GM21447 (cell line): ENCODE measurements around the gene ANXA3.
A peak's percentile ranks its signal among the peaks of the same experiment; 100 is the strongest.
"Not testable (repeated sequence)": the region's sequence is repeated elsewhere in the genome, so short reads cannot be mapped to it uniquely, and the experiment has no call there.

ENCODE experiments used
- ATAC-seq: cut with Tn5 transposase; IDR thresholded peaks from one replicate; pipeline ENCODE4 v1.9.1; 2021; ENCODE audit not compliant: unreplicated experiment

The ANXA3 gene

DNA sequence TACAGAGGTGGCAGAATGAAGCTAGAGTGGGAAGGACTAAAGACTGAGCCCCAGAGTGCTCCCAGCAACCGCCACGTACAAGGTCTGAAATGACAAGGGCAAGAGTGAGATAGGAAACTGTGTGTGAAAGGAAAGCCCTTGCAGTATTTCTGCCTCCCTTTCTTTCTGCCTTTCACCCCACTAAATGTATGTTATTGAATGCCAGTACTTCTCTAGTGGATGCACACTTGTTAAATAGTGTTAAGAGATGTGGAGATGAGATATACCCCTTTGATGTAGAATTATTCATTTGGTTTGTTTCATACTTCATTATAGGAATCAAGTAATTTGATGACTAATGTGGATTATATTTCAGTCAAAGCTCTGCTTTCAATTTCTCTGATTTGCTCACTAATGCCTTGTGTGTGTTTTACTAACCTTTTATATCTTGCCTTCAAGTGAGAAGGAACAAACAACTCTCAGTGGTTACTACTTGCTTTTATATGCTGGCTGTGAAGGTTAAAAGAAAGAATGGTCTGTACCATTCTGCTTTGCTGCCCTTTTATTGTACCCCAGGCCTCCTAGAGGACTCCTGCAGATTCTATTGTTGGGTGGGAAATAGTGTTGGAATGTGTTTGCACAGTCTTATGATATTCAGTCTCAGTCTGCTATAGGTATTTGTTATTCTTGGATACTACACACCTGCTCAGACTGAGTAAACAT, 8.0 kb upstream of the ANXA3 start:
- ATAC-seq, result no peak

DNA sequence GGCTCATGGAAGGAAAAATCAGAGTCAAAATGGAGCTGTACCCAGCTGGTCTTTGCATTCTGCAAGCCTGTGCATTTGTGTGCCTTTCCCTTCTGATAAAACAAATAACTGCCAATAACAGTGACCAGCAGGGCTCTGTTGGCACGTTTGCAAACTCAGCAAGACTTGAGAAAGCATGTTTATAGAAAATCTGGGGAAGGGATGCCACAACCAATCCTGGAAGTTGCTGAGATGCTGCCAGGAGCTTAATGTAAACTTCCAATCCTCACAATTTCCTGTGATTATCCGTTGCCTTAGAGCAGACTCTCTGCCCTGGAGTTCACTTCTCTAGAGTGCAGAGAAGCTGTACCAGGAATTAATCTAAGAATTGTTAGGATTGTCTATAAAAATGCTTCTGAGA, 6.9 kb upstream of the ANXA3 start:
- no peak for ATAC-seq

DNA sequence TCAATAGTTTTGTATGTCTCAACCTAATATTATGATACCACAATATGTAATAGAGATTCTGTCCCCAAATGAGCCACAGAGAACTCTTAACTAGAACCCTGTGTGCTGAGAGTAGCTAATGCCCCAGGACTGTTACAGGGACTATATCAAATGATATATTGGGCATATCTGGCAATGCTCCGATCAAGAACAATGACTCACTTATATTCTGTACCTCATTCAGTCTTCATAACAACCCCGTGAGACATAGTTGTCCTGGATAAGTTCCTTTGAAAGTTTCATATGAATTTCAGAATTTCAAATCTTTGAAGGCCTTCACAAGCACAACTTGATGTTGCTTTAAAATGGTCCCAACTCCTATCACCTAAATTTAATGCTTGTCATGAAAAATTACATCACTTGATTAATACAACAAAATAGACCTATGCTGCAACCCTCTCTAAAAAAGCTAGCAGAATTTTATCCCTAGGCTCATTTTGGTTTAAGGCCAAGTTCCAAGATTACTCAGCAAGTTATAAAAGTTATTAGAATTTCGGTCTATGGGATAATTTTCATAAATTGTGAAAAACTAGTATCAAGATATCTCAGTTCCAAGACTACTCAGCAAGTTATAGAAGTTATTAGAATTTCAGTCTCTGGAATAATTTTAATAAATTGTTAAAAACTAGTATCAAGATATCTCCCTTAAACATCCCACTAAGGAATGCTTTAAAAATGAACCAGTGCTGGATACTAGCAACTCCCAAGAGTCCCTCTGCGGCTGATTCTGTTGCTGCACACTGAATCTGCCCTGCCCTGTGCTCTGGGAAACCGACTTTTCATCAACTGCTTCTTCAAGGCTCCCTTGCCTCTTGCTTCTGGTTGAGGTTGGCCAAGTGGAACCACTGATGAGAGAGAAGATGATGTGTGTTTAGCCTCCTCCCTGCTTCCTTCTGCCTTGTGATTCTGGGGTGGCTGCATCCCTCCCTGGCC, 6.0 kb upstream of the ANXA3 start:
- ATAC-seq, result no peak

DNA sequence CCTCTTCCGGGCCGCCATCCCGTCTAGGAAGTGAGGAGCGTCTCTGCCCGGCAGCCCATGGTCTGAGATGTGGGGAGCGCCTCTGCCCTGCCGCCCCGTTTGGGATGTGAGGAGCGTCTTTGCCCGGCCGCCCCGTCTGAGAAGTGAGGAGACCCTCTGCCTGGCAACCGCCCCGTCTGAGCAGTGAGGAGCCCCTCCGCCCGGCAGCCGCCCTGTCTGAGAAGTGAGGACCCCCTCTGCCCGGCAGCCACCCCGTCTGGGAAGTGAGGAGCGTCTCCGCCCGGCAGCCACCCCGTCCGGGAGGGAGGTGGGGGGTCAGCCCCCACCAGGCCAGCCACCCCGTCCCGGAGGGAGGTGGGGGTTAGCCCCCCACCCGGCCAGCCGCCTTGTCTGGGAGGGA, 3.7 kb upstream of the ANXA3 start:
- ATAC-seq, result not testable (repeated sequence)

DNA sequence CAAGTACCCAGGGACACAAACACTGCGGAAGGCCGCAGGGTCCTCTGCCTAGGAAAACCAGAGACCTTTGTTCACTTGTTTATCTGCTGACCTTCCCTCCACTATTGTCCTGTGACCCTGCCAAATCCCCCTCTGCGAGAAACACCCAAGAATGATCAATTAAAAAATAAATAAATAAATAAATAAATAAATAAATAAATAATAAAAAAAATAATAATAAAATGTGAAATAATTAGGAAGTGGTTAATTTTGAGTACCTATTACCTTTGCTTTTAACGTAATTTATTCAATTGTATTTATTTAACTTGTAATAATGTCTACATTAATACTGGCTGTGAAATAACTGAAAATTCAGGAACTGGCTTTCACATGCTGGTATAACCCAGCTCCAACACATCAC, 2.7 kb upstream of the ANXA3 start:
- not testable (repeated sequence) for ATAC-seq

DNA sequence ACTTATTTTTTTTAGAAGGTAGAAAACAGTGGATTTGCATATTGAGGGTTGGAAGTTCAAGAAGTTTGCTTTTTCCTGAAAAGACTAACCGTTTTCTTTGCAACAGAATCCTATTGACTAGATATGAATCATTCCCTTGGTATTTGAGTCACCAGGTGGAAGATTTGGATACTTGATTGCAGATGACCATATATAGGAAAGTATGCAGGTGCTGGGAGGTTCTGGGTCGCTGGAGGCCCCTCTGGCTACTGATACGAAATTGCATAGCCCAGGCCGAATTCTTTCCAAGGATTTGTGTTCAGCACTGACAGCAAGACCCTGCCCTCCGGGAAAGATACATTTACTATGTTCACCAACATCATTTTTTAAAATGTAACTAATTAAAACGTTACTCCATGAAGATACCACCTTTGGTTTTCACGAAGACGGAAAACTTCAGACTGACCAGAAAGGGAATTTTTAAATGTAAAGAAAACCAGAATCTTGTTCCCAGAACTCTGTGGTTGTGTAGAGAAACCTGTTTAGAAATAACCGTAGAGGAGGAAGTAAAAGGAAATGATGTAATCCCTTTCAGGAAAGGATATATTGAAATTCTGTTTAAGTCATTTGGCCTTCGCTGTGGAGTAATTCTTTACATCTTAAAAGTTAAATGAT, 946 bp downstream of the ANXA3 start:
- ATAC-seq, result no peak

DNA sequence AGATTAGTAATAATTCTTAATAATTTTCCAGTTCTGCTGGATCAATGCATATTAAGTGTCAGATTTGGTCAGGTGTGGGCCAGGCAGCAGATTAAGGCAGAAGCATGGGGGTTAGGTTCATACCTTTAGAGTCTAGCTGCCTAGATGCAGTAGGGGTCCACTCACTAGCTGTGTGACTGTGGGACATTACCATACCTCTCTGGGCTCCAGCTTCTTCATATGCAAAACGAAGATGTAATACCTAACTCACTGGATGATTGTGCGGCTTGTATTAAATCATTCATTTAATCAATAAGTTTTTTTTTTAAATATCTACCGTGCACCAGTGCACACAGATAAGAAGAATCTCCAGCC, 1.4 kb downstream of the ANXA3 start:
- no peak for ATAC-seq

DNA sequence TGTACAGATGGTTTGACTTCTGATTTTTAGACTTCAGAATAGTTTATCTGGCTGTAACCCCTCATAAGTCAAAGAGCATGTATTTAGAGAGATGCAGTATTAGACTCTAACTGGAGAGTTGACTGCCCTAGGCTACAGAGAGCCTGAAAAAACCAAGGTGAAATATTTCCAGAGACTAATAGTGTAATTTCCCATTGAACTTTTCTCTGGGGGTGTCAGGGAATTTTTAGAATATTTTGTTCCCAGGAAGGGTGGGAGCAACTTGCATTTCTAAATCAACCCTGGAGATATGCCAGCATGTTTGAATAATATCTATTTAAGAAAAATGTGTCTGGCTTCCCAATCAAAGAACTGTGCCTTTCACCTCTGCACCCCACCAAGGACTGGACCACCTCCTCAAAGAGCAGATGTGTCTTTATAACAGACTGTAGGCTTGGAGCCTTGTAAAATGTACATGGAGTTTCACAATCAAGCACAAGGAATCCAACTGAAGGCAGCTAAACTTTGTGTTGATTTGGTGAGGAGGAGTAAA, 2.0 kb downstream of the ANXA3 start:
- no peak for ATAC-seq

DNA sequence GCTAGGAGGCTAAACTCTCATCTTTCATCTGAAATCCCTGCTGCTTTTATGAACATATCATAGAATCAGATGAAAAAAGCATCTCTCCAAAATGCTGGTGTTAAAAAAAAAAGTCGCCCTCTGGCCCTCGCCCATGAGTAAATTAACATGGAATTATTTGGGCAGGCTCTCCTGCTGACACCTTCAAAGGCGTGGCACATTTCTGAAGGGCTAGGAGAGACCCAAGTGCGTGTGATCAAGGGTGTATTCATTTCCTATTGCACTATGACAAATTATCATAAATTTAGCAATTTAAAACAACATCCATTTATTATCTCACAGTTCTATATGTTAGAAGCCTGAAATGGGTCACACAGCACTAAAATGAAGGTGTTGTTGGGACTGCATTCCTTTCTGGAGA, 5.1 kb downstream of the ANXA3 start:
- ATAC-seq, result no peak

DNA sequence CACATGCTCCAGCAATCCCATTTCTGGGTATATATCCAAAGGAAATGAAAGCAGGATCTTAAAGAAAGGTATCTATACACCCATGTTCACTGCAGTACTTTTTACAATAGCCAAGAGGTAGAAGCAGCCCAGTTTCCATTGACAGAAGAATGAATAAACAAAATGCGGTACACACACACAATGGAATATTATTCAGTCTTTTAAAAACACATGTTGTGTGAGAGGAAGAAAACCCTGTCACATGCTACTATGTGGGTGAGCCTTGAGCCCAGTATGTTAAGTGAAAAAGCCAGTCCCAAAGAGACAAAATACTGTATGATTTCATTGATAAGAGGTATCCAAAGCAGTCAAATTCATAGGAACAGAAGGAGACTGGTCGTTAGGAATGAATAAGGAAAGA, 6.3 kb downstream of the ANXA3 start:
- no peak for ATAC-seq

DNA sequence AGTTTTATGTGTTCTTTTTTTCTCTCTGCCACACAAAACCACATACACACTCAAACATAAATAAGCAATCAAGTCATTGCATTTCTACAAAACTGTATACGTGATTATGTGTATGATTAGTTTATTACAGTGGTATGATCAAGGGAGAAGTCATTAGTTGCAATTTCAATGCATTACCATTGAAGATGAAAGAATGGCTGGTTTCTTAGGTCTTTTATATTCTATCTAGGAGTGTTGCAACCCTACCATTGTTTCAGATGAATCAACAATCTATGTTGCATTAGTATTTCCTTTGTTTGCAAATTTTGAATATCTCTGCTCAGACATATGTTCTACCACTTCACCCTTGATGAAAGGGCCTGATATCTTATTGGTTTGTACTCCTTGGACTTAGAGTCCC, 6.8 kb downstream of the ANXA3 start:
- ATAC-seq, result no peak

DNA sequence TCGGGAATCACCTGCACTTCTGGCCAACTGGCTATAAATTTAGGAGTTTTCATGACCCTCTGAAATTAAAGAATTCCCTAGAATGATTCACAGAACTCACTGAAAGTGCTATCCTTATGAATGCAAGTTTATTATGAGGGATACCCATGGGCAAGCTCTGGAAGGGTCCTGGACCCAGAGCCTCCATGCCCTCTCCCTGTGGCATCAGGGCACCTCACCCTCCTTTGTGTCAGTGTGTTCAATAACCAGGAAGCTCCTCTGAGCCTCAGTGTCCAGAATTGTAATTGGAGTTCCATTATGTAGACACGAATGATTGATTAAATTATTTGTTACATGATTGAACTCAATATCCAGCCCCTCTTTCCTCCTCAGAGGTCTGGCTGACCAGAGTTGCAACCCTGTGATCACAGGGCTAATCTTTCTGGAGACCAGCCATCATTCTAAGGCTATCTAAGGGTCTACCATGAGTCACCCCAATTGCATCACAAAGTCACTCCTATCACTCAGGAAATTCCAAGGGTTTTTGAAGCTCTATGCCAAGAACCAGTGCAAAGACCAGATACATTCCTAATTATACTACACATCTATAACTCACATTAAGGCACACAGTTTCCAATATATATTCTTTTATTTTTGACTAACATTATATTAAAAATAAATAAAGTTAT, 8.9 kb downstream of the ANXA3 start:
- ATAC-seq, result no peak

DNA sequence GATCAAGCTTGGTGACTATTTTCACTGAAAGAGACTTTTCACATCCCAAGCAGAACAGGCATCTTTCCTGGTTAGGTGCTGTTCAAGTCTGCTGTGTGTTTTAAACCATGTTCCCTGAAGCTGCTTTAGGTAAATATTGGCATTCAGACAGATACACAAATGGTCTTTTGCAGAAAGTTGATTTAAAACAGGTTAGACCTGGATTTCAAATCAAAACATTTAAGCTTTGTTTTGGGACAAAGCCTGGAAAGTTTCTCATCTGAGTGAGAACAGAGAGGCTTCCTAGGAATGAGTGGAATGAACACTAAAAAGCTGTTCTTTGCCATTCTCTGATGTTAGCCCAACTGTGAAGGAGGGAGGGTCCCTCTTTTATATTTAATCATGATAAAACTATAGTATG, 10.1 kb downstream of the ANXA3 start:
- no peak for ATAC-seq

DNA sequence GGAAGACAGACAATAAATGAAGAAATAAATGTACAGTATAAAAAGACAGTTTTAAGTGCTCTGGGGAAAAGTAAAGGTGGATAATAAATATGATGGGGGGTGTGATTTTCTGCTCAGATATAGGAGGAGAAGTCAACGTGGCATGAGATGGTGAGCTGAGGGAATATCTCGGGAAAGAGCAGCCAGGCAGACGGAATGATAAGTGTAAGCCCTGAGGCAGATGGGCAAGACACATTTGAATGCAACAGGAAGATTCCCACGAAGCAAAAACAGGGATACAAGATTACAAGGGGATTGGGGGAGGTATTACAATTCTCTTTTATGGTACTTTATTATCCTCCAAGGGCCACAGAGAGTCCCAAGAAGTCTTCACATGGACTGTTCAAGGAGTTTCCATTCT, 11.1 kb downstream of the ANXA3 start:
- ATAC-seq, result no peak

DNA sequence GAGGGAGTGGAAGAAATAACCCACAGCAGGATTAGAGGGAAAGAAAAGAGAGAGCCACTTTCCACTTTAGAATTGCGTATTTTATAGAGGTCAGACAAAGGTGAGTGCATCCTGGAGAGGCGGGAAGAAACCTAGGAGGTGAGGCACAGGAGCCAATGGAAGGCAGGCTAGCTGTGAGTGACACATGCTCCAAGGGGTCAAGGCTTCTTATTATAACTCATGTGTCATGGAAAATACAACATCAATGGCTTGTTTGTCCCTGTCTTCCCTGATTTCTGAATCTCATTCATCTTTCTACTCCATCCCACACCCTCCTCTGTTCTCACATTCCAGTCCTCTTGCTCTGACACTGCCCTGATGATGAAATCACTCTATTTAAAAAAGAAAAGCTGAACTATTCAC, 14.4 kb downstream of the ANXA3 start:
- no peak for ATAC-seq

DNA sequence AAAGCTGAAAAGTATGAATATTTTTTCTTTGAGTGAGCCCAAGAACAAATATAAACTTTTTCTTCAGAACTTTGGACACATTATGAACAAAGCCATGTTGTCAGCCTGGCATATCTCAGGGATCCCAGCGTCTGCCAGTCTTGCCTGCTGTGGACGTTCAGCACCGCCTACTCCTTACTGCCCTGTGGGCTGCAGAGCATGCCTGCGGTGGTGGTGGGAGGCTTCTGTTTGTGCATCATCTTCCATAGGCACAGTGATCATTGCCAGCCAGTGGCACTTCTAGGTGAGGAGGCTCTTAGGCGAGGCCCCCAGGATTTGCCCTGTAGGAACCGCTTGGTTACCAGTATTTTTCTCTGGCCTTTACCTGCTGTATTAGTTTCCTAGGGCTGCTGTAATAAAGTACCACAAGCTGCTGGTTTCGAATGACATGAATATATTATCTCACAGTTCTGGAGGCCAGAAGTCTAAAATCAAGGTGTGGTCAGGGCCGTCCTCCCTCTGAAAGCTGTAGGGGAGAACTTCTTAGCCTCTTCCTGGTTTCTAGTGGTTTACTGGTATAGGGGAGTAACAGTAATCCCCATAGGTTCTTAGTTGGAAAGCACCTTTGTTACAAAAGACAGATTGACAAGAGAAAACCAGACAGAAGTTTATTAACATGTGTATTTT, 15.4 kb downstream of the ANXA3 start:
- ATAC-seq, result peak; percentile 80

DNA sequence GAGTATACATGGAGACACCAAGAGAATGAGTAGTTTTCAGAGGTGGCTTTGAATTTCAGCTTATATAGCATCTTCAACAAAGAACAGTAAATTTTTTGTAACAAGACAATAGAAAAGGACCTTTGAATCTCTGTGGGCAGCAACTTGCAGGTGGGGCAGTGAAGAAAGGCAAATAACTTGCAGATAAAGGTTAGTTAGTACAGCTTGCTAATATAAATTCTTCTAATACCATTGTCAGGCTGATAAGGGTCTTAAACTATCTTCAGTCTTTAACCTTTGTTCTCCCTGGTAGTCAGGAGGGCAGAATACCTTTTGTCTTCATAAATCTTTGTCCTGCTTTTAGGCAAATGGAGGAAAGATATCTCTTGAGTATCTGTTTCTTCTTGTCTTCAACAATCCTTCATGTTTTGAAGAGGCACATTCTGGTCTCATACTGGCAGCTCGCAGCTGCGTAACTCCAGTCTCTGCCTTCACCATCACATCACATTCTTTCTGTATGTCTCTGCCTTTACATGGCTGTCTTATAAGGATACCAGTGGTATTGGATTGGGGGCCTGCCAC, 16.0 kb downstream of the ANXA3 start:
- peak; percentile 2 for ATAC-seq

DNA sequence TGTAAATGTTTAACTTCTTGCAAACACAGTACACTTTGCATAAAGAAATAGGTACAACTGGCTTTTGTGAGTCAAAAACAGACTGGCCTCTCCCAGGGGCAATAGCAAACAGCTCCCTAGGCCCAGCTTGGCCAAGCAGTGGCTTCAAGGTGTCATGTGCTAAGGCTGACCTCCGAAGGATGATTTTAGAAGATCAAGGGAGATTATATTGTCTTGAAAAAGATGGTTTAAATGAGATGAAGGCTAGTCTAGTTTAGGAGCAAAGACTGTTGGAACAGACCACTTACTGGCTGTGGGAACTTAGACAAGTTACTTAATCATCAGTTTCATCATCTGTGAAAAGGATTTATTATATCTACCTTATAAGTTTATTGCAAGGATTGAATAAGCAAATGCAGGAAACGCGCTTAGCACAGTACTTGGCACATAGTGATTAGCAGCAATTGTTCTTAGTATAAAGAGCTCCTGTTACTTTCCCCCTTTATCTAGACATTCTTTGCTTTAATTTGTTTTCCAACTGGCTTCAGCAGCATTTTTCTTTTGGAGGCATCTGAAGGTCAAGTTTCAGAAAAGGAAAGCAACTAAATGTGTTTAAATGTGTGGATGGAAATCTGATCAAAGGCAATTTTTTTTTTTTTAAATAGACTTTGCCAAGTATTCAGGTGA, 17.2 kb downstream of the ANXA3 start:
- ATAC-seq, result peak; percentile 69

DNA sequence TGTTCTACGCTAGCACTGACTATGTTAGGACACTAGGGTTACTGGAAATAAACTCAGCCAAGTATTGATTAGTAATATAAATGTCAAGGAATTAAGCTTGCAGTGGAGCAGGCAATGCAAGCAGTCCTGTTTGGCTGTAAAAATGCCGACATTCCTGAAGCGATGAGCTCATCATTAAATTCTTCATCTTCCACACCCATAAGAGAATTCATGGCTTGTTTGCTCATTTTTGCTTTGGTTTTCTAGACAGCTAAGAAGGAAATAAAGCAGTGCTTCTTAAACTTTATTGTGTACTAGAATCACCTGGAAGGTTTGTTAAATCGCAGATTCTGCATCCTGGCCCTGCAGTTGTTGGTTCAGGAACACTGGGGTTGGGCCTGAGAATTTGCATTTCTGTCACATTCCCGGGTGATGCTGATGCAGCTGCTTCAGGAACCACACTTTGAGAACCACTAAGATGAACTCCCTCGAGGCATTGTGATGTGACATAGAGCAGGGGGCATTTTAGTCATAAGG, 17.8 kb downstream of the ANXA3 start:
- no peak for ATAC-seq
